Dedifferentiated amniotic fluid mesenchymal stem cell (primary cell): Measurements from ENCODE around the gene SNCAIP.

Experiments
- DNase-seq: peaks from one replicate; pipeline ENCODE4 v3.0.0-alpha.2; 2016; ENCODE audit errors: extremely low spot score

SNCAIP gene

DNA sequence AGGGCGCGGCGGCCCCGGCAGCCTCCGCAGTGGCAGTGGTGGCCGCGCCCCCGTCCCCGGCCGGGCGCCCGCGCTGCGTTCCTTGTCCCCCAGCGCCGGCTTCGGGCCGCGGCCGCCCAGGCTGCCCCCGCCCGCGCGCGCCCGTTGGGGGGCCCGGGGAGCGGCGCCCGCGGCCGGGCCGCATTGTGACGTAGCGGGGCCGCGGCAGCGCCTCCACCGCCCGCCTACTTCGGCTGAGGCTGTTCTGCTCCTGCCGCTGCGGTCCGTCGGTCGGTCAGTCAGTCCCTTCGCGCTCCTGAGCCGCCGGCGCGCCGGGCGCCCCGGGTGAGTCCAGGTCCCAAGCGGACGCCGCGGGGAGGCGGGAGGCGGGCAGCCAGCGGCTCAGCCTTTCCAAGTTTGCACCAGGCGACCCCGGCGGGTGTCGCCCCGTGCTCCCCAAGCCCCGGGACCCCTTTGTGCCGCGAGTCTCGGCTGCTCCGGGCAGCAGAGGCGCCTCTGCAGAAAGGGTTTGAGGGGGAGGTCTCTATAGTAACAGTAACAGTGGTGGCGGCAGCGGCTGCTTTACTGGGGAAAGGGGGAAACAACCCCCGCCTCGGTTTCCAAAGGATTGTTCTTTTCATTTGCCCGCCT lies at the start of gene SNCAIP:
Gene SNCAIP (plus strand): TSS at position 277 of the 630 bp plus-strand sequence. CDS start 78,898 bp downstream, outside the sequence.
- DNase-seq: no peak

DNA sequence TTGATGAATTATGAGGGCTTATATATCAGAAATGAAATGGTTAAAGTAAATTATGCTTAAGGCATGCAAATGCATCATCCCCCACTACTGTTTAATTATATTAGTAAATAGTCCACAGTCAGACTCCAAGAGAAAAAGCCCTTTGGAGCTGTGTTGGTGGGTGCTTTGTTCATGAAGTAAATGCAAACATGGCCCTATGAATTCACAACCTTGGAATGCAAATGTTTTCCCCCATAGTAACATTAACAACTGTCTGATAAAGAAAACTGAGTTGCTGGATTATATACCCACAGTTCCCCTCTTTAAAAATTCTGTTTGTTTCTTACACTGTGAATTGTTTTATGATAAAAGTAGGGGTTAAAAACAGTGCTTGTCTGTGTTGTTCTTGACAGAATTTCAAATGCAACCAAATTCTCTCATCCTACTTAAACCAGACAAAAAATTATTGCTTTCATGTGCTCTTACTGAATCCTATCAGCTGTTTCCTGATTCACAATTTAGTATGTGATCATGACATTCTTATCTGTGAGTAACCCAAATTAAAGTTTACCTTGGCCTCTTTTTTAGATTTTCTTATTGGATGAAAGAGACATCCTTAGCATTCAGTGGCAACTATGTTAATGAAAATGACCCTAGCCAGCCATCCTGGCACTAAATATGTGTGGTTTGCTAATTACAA lies 48.5 kb upstream of the SNCAIP start:
- peak; percentile 28 for DNase-seq

GRCh38 chr5:122264610-122265009 lies 47.4 kb upstream of the SNCAIP start:
- no peak for DNase-seq

DNA sequence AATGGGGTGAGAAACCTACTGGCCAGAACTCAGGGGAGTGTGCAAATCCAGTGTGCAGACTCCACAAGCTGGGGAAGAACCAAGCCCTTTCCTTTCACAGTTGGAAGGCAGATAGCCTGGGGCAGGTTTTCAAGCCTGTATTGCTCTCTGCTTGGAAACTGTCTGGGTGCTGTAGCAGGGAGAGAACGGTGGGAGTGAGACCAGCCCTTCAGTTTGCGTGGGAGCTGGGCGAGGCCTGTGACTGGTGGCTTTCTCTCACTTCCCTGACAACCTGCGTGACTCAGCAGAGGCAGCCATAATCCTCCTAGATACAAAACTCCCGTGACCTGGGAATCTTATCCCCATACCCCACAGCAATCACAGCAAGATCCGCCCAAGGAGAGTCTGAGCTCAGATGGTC lies 44.9 kb upstream of the SNCAIP start:
- DNase-seq: no peak

GRCh38 chr5:122273696-122274095 lies 38.3 kb upstream of the SNCAIP start:
- no peak for DNase-seq

GRCh38 chr5:122283592-122283991 lies 28.4 kb upstream of the SNCAIP start:
- DNase-seq: no peak

- no peak for DNase-seq
These were observed 25.5 kb upstream of the SNCAIP start for GRCh38 chr5:122286541-122286940.

DNA sequence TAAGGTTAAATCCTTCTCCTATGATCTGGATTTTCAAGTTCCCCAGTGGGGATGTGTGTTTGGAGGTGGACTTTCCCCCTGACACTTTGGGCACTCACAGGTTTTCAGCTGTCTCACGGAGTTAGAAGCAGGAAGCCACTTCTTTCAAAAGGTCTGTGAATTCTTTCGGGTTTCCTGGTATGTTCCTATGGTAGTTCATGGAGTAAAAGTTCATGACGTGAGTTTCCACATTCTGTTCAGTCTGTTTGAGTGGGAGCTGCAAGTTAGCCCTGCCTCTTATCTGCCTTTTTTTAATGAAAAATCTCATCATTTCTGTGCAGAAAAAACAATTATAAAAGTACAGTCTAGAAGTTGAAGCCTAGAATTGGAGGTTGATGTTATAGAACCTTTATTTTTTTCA lies 24.9 kb upstream of the SNCAIP start:
- no peak for DNase-seq

- no peak for DNase-seq
These were observed 20.8 kb upstream of the SNCAIP start for GRCh38 chr5:122291000-122291901.

GRCh38 chr5:122292332-122292731 lies 19.7 kb upstream of the SNCAIP start:
- DNase-seq: no peak

DNA sequence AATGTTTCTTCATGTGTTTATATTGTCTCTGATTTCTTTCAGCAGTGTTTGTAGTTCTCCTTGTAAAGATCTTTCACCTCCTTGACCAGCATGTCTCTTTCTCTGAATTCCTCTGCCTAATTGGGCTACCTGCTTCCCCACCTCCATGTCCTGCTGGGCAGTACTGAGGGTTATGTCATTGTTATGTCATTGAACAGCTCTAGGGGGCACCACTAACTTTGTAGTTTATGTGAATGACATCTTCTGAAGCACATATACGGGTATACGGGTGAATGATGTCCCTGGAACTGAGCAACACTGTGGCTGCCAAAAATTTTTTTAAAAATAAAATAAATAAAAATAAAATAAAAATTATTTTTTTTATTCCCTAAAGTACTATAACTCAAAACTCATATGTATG lies 16.9 kb upstream of the SNCAIP start:
- DNase-seq: no peak

DNA sequence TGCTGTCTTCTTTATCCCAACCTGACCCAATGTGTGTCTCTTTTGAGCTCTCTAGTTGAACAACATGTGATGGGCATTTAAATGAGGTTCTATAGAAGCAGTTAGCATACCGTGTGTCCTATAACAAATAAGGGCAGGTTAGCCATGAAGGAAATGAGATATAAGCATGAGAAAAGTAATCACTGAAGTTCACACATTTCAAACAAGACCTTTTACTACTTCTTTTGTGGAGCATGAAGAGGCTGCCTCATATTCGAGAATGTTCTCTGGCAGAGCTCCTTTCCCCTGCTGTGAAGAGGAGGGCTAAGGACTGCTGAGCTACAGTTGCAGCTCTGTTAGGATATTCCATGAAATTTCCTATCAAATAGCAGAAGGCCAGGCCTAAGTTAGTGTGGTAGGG lies 15.2 kb upstream of the SNCAIP start:
- DNase-seq: no peak

DNA sequence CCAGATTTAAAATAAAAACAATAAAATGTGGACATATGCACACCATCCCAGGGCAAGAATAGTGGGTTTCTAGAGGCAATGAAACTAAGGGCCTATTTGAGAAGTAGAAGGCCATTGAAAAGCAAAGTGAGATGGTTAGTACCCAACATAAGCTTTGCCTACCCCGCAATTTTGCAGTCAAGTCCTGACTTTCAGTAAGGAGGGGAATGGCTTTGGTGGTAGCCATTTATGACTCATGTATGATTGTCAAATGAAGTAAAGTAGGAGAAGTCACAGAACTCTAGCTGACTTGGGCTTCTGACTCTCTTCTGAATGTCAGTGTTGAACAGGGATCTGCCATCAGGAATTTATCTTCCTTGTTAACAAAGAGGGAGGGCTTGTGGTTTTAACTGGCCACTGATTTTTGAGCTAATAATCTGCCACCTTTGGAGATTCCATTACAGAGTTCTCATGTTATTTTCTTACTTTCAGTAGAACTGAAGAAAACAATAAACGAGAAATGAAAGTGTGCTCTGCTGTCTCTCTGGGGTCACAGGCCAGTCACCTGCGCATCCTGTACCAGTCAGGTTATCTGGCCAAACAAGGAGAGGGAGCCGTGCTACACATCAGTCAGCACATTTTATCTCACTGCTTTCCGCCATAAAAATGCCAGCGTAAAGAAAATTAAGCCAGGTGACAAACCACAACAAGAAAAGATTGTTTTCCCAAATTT lies 14.3 kb upstream of the SNCAIP start:
- DNase-seq: no peak

DNA sequence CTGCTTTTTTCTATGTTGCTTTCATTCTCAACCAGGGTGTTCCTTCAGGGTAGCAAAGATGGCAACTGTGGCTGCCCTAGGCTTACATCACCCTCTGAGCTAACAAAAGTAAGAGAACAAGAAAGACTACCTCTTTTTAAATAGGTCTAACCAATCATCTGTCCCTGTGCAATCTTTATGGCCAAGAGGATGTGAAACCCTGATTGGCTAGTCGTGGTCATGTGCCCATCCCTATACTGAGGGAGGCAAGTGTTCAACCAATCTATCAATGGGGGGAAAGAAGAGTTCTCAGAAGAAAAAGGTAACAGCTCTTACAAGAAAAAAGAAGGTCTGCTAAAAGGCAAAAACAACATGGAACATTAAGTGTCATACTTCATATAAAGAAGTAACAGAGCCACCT lies 11.7 kb upstream of the SNCAIP start:
- no peak for DNase-seq

- no peak for DNase-seq
These were observed 11.0 kb upstream of the SNCAIP start for GRCh38 chr5:122301016-122301415.

DNA sequence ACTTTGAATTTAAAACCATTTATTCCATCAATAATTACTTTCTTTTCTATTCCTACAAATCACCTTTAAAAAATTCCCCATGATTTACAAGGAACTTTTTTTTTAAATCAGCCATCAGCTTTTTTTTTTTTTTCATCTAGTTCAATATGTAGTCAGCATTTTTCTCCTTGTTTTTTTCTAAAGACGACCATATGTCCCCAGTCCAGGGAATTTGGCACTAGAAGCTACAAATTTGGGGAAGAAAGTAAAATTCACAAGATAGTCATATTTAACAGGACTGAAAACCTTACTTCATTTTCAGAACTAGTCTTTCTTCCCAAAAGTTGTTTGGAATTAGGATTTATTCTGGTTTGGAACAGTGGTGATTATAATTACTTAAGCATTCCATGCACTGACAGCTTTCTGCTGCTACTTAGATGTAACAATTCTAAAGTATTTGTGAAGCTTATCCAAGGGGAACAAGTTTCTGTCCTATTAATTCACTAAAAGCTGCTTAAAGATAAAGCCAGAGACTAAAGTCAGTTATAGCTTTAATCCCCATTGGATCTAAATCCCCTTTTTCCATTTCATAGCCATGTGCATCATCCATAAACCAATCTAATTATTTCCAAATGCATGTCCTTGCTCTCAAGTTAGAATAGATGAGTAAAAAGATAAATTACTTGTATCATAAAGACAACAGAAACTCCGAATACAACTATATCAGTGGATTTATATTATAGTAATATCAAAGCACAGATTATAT lies 7.4 kb upstream of the SNCAIP start:
- DNase-seq: no peak

GRCh38 chr5:122306461-122306860 lies 5.6 kb upstream of the SNCAIP start:
- DNase-seq: no peak

- DNase-seq: no peak
These were observed 1.1 kb upstream of the SNCAIP start for GRCh38 chr5:122310889-122311288.

- DNase-seq: no peak
These were observed 508 bp upstream of the SNCAIP start for GRCh38 chr5:122311497-122311960.

- peak; percentile 49 for DNase-seq
These were observed 762 bp downstream of the SNCAIP start for GRCh38 chr5:122312591-122313406.
